ENCODE measurements around the gene THAP10. TPM values are rescaled to one million over a fixed set of nuclear protein-coding genes. Genes with fewer than 3 reads are reported as not detected.
"Not testable (repeated sequence)": the region's sequence is repeated elsewhere in the genome, so short reads cannot be mapped to it uniquely, and the experiment has no call there.

THAP10 gene
- total RNA-seq, 2 experiments from 2014 or later: not detected

DNA sequence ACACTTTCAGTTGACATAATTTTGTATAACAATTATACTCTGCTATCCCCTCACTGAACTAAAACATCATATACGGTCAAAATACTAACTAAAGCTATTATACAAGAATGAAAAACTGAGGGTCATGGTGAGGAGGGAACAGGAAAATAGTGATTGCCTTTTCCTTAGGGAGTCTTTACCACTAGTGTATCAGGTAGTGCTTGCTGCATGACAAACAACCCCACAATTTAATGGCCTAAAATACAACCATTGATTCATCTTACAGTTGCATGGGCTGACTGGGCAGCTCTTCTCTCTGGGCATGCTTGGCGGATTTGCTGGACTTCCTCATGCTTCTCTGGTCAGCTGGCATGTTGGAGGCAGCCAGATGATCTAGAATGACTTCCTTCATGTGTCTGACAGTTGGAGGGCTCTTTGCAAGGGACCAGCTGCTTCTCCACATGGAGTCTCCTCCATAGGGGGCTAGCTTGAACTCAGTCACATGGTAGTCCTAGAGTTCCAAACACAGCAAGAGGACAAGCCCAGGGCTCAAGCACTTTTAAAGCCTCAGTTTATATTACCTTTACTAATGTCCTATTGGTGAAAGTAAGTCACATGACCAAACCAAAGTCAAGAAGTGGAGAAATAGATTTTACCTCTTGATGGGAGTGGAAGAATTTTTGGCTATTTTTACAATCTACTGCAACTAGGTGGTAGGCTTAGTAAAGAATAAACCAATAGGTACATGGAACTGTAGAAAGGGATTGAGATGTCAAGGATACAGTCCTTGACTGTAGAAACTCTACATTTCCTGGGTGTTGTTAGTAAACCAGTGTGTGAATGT is 18.8 kb downstream of the THAP10 start:
- intact Hi-C loops (cut with micrococcal nuclease): no loop called here
- ChIA-PET POLR2A (no interaction called here), CTCF (no interaction called here)
- H3K9me3 Mint-ChIP-seq: no peaks in the 10 kb centered on the region
- no peak overlapping the region for H3K27ac Mint-ChIP-seq
- H3K27me3 Mint-ChIP-seq: peaks cover 19% of the 10 kb centered on the region
- no peak overlapping the region for H3K4me3 Mint-ChIP-seq
- no peaks in the 10 kb centered on the region for H3K36me3 Mint-ChIP-seq (ENCODE audit: low read depth)
- H3K4me1 Mint-ChIP-seq (ENCODE audit: low read depth): no peaks in the 10 kb centered on the region
- no peak for DNase-seq
- TF ChIP-seq, protein P1, sequence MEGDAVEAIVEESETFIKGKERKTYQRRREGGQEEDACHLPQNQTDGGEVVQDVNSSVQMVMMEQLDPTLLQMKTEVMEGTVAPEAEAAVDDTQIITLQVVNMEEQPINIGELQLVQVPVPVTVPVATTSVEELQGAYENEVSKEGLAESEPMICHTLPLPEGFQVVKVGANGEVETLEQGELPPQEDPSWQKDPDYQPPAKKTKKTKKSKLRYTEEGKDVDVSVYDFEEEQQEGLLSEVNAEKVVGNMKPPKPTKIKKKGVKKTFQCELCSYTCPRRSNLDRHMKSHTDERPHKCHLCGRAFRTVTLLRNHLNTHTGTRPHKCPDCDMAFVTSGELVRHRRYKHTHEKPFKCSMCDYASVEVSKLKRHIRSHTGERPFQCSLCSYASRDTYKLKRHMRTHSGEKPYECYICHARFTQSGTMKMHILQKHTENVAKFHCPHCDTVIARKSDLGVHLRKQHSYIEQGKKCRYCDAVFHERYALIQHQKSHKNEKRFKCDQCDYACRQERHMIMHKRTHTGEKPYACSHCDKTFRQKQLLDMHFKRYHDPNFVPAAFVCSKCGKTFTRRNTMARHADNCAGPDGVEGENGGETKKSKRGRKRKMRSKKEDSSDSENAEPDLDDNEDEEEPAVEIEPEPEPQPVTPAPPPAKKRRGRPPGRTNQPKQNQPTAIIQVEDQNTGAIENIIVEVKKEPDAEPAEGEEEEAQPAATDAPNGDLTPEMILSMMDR (IDR thresholded peaks at IDR 0.05): no peak
- ATAC-seq: no peak

DNA sequence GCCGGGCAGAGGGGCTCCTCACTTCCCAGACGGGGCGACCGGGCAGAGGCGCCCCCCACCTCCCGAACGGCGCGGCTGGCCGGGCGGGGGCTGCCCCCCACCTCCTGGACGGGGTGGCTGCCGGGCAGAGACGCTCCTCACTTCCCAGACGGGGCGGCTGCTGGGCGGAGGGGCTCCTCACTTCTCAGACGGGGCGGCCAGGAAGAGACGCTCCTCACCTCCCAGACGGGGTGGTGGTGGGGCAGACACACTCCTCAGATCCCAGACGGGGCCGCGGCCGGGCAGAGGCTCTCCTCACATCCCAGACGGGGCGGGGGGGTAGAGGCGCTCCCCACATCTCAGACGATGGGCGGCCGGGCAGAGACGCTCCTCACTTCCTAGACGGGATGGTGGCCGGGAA is 20.7 kb downstream of the THAP10 start:
- H3K36me3 Mint-ChIP-seq (ENCODE audit: low read depth); intact Hi-C loops (cut with micrococcal nuclease); DNase-seq; H3K4me1 Mint-ChIP-seq (ENCODE audit: low read depth); ATAC-seq; CTCF ChIA-PET; H3K27ac Mint-ChIP-seq; POLR2A ChIA-PET; H3K9me3 Mint-ChIP-seq; H3K4me3 Mint-ChIP-seq: not testable (repeated sequence)
- H3K27me3 Mint-ChIP-seq: peaks cover 15% of the 10 kb centered on the region

DNA sequence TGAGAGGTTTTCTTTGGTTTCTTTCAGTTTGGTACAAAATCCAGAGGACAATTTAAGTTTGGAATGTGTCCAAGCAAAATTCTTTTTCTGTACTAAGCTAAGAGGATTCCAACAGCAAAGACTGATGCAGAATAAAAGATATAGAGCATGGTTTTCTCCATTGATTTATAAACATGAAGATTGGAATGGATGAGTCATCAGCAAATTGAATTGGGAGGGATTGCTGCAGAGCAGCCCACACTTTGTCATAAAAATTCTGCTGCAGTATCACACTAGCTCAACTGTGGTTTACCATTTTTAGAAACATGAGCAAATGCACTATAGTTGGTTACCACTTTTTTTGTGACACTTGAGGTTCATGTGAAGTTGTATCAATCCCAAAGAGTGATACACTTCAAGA is 22.2 kb downstream of the THAP10 start:
- ATAC-seq: no peak
- CTCF ChIA-PET: no interaction called here
- H3K4me3 Mint-ChIP-seq: no peak overlapping the region

DNA sequence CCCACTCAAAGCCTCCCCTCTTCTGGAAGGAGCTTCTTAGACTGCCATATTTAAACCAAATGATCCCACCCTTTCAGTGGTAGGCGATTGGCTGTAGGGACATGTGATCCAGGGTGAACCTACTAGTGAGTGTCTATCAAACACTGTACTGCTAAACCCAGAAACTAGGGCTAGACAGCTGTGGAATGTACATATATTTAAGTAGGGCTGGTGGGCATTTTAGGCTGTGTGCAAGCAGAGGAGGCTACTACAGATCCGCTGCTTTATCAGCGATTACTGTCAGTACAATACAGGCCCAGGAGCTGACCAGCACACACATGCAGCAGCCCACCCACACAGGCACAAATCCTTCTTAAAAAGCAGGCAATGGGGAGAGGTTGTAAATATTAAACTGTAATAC is 22.9 kb downstream of the THAP10 start:
- H3K36me3 Mint-ChIP-seq (ENCODE audit: low read depth): no peaks in the 10 kb centered on the region
- H3K27me3 Mint-ChIP-seq: peaks cover 11% of the 10 kb centered on the region
- H3K4me3 Mint-ChIP-seq: no peak overlapping the region
- TF ChIP-seq, protein P1 (IDR thresholded peaks at IDR 0.05): no peak
- DNase-seq: no peak
- intact Hi-C loops (cut with micrococcal nuclease): no loop called here
- no peaks in the 10 kb centered on the region for H3K9me3 Mint-ChIP-seq
- no peaks in the 10 kb centered on the region for H3K4me1 Mint-ChIP-seq (ENCODE audit: low read depth)
- ChIA-PET CTCF (no interaction called here), POLR2A (no interaction called here)
- no peak overlapping the region for H3K27ac Mint-ChIP-seq
- ATAC-seq: no peak

More for the DNA sequence above, 22.2 kb downstream of the THAP10 start:
- no peaks in the 10 kb centered on the region for H3K9me3 Mint-ChIP-seq
- no peaks in the 10 kb centered on the region for H3K36me3 Mint-ChIP-seq (ENCODE audit: low read depth)
- POLR2A ChIA-PET: no interaction called here
- H3K27ac Mint-ChIP-seq: no peak overlapping the region
- H3K4me1 Mint-ChIP-seq (ENCODE audit: low read depth): no peaks in the 10 kb centered on the region
- peaks cover 13% of the 10 kb centered on the region for H3K27me3 Mint-ChIP-seq
- TF ChIP-seq, protein P1 (IDR thresholded peaks at IDR 0.05): no peak
- intact Hi-C loops (cut with micrococcal nuclease): no loop called here
- DNase-seq: no peak

DNA sequence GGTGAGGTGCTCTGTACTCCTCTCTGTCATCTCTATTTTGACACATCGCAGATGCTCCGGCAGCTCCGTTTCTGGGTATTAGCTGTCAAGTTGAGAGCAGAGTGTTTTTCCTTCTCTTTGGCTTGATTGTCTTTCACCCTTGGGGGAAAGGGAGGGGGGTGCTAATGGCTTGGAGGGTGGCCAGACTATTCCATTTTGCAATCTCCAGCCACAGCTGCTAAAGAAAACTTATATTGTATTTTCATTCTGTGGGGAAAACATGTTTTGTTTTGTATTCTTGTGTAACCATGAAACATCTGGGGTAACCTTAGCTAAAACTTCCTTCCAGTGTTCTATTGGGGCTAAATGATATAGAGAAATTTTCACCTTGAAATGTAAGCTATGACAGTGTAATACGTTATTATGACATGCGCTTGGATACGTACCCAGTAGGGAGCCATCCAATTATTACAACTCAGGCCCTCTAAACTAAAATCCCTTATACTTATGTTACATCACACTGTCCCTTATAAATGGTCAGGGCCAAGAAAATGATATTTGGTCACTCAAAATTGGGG is 24.2 kb downstream of the THAP10 start:
- ChIA-PET CTCF (no interaction called here), POLR2A (no interaction called here)
- no peak overlapping the region for H3K27ac Mint-ChIP-seq
- H3K36me3 Mint-ChIP-seq (ENCODE audit: low read depth): no peaks in the 10 kb centered on the region
- intact Hi-C loops (cut with micrococcal nuclease): no loop called here
- H3K4me3 Mint-ChIP-seq: no peak overlapping the region
- DNase-seq (no peak), ATAC-seq (no peak)
- H3K27me3 Mint-ChIP-seq: peaks cover 3% of the 10 kb centered on the region
- H3K4me1 Mint-ChIP-seq (ENCODE audit: low read depth): no peaks in the 10 kb centered on the region
- no peaks in the 10 kb centered on the region for H3K9me3 Mint-ChIP-seq
- TF ChIP-seq, protein P1 (IDR thresholded peaks at IDR 0.05): no peak

Measured in activated CD8-positive, alpha-beta T cell treated with anti-CD3 and anti-CD28 coated beads for 36 hours (primary cell).